ENCODE measurements around the gene TFF2.

The TFF2 gene

GRCh38 chr21:42375966-42376337, 25.2 kb upstream of the TFF2 start:
- no peak for ATAC-seq
- no peaks in the 10 kb centered on the region for H3K9me3 Mint-ChIP-seq
- no peak overlapping the region for H3K4me3 Mint-ChIP-seq
- H3K4me1 Mint-ChIP-seq = peaks cover 65% of the 10 kb centered on the region
- no peaks in the 10 kb centered on the region for H3K27me3 Mint-ChIP-seq
- no peak for DNase-seq
- H3K27ac Mint-ChIP-seq = peak overlapping the region in 1 of 2 donors; percentile 71

GRCh38 chr21:42375506-42375905, 24.7 kb upstream of the TFF2 start:
- Mint-ChIP-seq H3K9me3 (no peaks in the 10 kb centered on the region), H3K4me1 (peaks cover 70% of the 10 kb centered on the region), H3K27me3 (no peaks in the 10 kb centered on the region), H3K27ac (peak overlapping the region; percentile 80 to 91), H3K4me3 (peak overlapping the region; percentile 44 to 85)
- DNase-seq (no peak), ATAC-seq (no peak)

GRCh38 chr21:42374864-42375499, 24.2 kb upstream of the TFF2 start:
- Mint-ChIP-seq H3K9me3 (no peaks in the 10 kb centered on the region), H3K4me1 (peaks cover 74% of the 10 kb centered on the region), H3K27ac (peak overlapping the region; percentile 80 to 91), H3K4me3 (peak overlapping the region; percentile 44 to 85), H3K27me3 (no peaks in the 10 kb centered on the region)
- no peak for ATAC-seq
- DNase-seq = no peak

- DNase-seq = no peak
- Mint-ChIP-seq H3K4me3 (peak overlapping the region in 1 of 2 donors; percentile 57), H3K4me1 (peaks cover 78% of the 10 kb centered on the region), H3K27me3 (no peaks in the 10 kb centered on the region), H3K27ac (no peak overlapping the region), H3K9me3 (no peaks in the 10 kb centered on the region)
- ATAC-seq = no peak
These were observed 23.7 kb upstream of the TFF2 start for GRCh38 chr21:42374457-42374856.

- Mint-ChIP-seq H3K27me3 (no peaks in the 10 kb centered on the region), H3K9me3 (no peaks in the 10 kb centered on the region), H3K4me1 (peaks cover 83% of the 10 kb centered on the region), H3K4me3 (peak overlapping the region in 1 of 2 donors; percentile 57), H3K27ac (peak overlapping the region in 1 of 2 donors; percentile 65)
- ATAC-seq (peak; percentile 3), DNase-seq (no peak)
These were observed 23.2 kb upstream of the TFF2 start for GRCh38 chr21:42373908-42374455.

GRCh38 chr21:42373196-42373907, 22.6 kb upstream of the TFF2 start:
- ATAC-seq = peak; percentile 74

GRCh38 chr21:42370894-42371654, 20.3 kb upstream of the TFF2 start:
- H3K27ac Mint-ChIP-seq = peak overlapping the region; percentile 42 to 48
- DNase-seq (no peak), ATAC-seq (no peak)
- no peaks in the 10 kb centered on the region for H3K9me3 Mint-ChIP-seq
- peaks cover 81% of the 10 kb centered on the region for H3K4me1 Mint-ChIP-seq
- peak overlapping the region in 1 of 2 donors; percentile 11 for H3K4me3 Mint-ChIP-seq
- H3K27me3 Mint-ChIP-seq = no peaks in the 10 kb centered on the region

More at GRCh38 chr21:42373196-42373907, 22.6 kb upstream of the TFF2 start:
- H3K27me3 Mint-ChIP-seq = no peaks in the 10 kb centered on the region
- H3K27ac Mint-ChIP-seq = peak overlapping the region; percentile 65 to 77
- H3K9me3 Mint-ChIP-seq = no peaks in the 10 kb centered on the region
- peaks cover 85% of the 10 kb centered on the region for H3K4me1 Mint-ChIP-seq
- peak; percentile 29 to 34 for DNase-seq
- H3K4me3 Mint-ChIP-seq = peak overlapping the region; percentile 22 to 57

GRCh38 chr21:42369821-42370220, 19.0 kb upstream of the TFF2 start:
- no peak for DNase-seq
- ATAC-seq = no peak
- H3K4me3 Mint-ChIP-seq = no peak overlapping the region
- H3K9me3 Mint-ChIP-seq = no peaks in the 10 kb centered on the region
- H3K27ac Mint-ChIP-seq = peak overlapping the region in 1 of 2 donors; percentile 65
- no peaks in the 10 kb centered on the region for H3K27me3 Mint-ChIP-seq
- peaks cover 73% of the 10 kb centered on the region for H3K4me1 Mint-ChIP-seq

- Mint-ChIP-seq H3K4me1 (peaks cover 70% of the 10 kb centered on the region), H3K27ac (peak overlapping the region; percentile 75 to 93), H3K27me3 (no peaks in the 10 kb centered on the region), H3K4me3 (no peak overlapping the region), H3K9me3 (no peaks in the 10 kb centered on the region)
- ATAC-seq (no peak), DNase-seq (no peak)
These were observed 16.8 kb upstream of the TFF2 start for GRCh38 chr21:42367367-42368165.

- peaks cover 70% of the 10 kb centered on the region for H3K4me1 Mint-ChIP-seq
These were observed 15.7 kb upstream of the TFF2 start, which contains the start of gene TFF1 for GRCh38 chr21:42366292-42367010. TFF1 (minus strand) TSS chr21:42366535; CDS start chr21:42366495, 40 bp downstream.

GRCh38 chr21:42365770-42366169, 15.0 kb upstream of the TFF2 start:
- ATAC-seq = no peak
- Mint-ChIP-seq H3K27ac (peak overlapping the region in 1 of 2 donors; percentile 72), H3K4me3 (no peak overlapping the region), H3K27me3 (peaks cover 10% of the 10 kb centered on the region), H3K4me1 (peaks cover 63% of the 10 kb centered on the region), H3K9me3 (no peaks in the 10 kb centered on the region)
- no peak for DNase-seq

More at GRCh38 chr21:42366292-42367010, 15.7 kb upstream of the TFF2 start, which contains the start of gene TFF1:
- no peaks in the 10 kb centered on the region for H3K9me3 Mint-ChIP-seq
- H3K4me3 Mint-ChIP-seq = no peak within 1 kb of the TSS
- H3K27me3 Mint-ChIP-seq = peaks cover 10% of the 10 kb centered on the region
- DNase-seq (no peak), ATAC-seq (no peak)
- H3K27ac Mint-ChIP-seq = peak within 1 kb of the TSS; percentile 53 to 72

- peaks cover 10% of the 10 kb centered on the region for H3K27me3 Mint-ChIP-seq
- DNase-seq (no peak), ATAC-seq (no peak)
- peak overlapping the region in 1 of 2 donors; percentile 75 for H3K27ac Mint-ChIP-seq
- no peak overlapping the region for H3K4me3 Mint-ChIP-seq
- peaks cover 52% of the 10 kb centered on the region for H3K4me1 Mint-ChIP-seq
- no peaks in the 10 kb centered on the region for H3K9me3 Mint-ChIP-seq
These were observed 13.6 kb upstream of the TFF2 start for GRCh38 chr21:42364304-42364865.

- no peaks in the 10 kb centered on the region for H3K9me3 Mint-ChIP-seq
These were observed 12.5 kb upstream of the TFF2 start for GRCh38 chr21:42363312-42363711.

GRCh38 chr21:42362700-42363099, 11.9 kb upstream of the TFF2 start:
- H3K4me3 Mint-ChIP-seq = no peak overlapping the region
- ATAC-seq (no peak), DNase-seq (no peak)
- H3K27me3 Mint-ChIP-seq = peaks cover 10% of the 10 kb centered on the region
- H3K9me3 Mint-ChIP-seq = no peaks in the 10 kb centered on the region
- H3K4me1 Mint-ChIP-seq = peaks cover 38% of the 10 kb centered on the region
- peak overlapping the region in 1 of 2 donors; percentile 5 for H3K27ac Mint-ChIP-seq

More at GRCh38 chr21:42363312-42363711, 12.5 kb upstream of the TFF2 start:
- H3K4me1 Mint-ChIP-seq = peaks cover 44% of the 10 kb centered on the region
- ATAC-seq (no peak), DNase-seq (no peak)
- no peak overlapping the region for H3K4me3 Mint-ChIP-seq
- H3K27ac Mint-ChIP-seq = no peak overlapping the region
- H3K27me3 Mint-ChIP-seq = peaks cover 10% of the 10 kb centered on the region

Data from stimulated activated naive CD8-positive, alpha-beta T cell treated with anti-CD3 and anti-CD28 coated beads, Interleukin-15, amount 100 ng/mL, for 72 hours (primary cell).